Islet precursor cell (in vitro differentiated cells): ENCODE measurements around the gene ADCY7.

Experiments
- DNase-seq: peaks from one replicate; pipeline ENCODE4 v3.0.0-alpha.2; 2018

Gene ADCY7

GRCh38 chr16:50269061-50269705 lies 2.8 kb downstream of the ADCY7 start:
- no peak for DNase-seq

- DNase-seq, result no peak
These were observed 3.6 kb downstream of the ADCY7 start for GRCh38 chr16:50269769-50270509.

- no peak for DNase-seq
These were observed 4.3 kb downstream of the ADCY7 start for GRCh38 chr16:50270510-50271147.

DNA sequence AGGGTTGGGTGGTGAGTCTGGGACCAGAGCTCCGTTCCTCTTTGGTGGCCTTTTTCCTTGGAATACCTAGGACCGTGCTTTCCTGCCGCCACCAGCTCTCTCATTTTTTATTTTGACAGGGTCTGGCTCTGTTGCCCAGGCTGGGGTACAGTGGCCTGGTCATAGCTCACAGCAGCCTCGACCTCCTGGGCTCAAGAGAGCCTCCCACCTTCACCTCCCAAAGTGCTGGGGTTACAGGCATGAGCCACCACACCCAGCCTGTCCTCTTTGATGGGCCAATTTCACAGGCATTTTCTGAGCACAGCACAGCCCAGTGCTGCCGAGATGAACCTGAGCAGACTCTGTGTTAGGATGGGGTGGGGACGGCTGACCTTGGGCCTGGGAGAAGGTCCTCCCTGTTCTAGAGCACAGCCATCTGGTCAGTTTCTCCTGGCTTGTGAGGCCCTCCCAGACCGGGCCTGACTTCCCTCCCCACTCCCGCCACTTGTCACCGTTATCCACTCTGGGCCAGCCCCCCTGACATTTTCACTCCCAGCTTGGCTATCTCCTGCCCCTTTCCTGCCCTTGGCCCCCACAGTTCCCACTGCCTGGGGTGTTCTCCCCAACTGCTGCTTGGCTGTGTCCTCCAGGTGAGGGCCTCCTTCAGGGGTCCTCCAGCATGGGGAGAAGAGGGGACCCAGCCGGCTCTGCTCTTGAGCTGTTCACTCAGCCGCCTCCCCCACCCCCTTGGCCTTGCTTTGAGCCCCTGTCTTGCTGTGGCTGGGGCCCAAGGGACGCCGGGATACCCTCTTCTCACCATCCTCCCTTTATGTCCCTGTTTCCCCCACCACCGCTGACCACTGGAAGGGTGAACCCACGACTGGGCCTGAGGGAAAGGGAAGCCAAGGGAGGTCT lies 5.0 kb downstream of the ADCY7 start:
- no peak for DNase-seq

DNA sequence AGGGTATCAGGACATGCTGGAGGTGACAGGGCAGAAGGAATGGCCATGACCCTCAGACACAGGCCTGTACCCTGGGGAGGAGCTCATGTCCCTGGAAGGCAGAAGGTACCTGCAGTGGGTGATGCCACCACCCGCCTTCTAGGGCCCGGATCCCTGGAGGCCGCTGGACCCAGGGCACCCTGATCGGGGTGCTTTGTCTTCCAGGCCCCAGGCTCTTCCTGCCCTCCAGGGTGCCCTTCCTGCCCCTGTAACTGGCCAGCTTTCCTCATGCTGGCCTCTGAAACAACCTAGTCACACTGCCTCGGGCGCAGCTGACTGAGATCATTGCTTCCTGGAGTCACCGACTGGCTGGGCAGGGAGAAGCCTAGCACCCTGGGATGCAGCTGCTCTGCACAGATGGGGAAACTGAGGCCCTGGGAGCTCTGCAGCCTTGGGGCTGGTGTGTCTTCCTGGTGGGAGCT lies 5.8 kb downstream of the ADCY7 start:
- DNase-seq, result no peak

DNA sequence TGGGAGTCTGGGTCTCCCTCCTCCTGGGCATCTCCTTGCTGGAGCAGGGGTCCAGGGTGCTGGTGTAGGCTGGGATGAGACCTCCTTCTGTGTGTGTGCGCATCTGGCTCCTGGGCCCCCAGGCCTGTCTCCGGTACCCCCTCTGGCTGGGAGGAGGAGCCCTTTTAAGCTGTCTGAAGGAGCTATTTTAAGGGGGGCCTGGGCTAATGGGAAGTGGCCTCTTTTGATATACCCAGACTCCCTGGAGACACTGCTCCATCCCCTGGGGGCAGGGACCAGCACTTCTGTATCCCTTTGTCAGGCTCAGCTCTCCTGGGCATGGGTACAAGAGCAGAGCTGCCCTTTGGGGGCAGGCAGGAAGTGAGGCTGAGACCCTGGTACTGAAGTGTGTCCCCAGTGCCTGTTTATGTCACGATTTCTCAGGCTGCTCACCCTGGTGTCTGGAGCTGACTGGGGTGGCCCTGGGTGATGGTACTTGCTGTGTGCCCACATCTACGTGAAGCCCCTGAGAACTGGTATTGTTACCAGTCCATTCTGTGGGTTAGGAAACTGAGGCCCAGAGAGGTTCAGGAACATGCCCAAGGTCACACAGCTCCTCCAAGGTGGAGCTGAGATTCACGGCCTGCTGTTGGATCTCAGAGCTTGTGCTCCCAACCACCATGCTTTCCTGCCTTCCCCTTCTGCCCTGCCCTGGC lies 6.5 kb downstream of the ADCY7 start:
- no peak for DNase-seq

- no peak for DNase-seq
These were observed 7.0 kb downstream of the ADCY7 start for GRCh38 chr16:50273382-50273690.

DNA sequence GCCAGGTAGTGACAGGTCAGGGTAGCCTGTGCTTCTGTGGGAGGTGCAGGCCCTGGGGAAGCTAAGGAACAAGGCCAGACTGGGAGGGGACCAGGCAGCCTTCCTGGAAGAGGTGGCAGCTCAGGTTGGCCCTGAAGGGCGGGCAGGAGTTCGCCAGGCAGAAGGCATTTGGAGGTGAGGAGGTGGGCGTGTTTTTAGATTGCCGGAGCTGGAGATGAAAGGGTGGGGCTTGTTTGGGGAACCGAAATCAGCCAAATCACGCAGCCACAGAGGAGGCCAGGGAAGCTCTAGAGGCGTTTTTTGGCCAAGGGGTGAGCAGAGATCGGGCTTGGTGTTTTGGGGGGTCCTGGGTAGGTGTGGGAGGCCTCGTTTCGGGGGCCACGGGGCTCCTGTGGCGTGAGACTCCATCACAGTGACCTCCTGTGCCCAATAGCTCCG lies 7.6 kb downstream of the ADCY7 start:
- no peak for DNase-seq

GRCh38 chr16:50274326-50275097 lies 8.2 kb downstream of the ADCY7 start:
- no peak for DNase-seq

DNA sequence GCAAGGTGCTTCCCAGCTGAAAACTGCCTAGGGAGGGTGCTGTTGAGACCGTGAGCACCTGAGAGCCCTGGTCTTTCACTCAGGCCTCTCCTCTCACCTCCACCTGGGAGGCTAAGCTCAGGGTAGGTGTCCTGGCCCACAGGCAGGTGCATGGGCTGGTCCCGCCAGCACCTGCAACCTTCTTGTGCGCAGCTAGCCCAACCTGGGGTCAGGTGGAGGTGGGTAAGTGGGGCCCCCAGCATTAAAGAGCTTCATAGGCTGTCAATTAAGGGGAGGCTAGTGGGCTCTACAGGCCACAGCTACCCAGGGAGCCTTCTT lies 8.7 kb downstream of the ADCY7 start:
- no peak for DNase-seq

GRCh38 chr16:50275428-50276325 lies 9.3 kb downstream of the ADCY7 start:
- no peak for DNase-seq

DNA sequence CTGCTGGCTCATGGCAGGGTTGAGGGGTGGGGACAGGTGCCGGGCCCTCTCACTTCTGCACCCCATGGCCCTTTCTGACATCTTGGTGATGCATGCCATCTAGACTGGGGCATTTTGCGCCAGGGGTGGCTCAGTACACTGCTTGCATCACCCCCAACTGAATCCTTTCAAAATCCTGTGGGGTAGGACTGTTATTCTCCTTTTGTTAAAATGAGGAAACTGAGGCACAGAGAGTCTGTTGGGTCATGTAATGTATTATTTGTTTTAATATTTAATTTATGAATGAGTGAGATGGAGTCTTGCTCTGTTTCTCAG lies 9.9 kb downstream of the ADCY7 start:
- DNase-seq, result no peak

GRCh38 chr16:50276801-50277555 lies 10.6 kb downstream of the ADCY7 start:
- no peak for DNase-seq

- DNase-seq, result no peak
These were observed 11.9 kb downstream of the ADCY7 start for GRCh38 chr16:50278251-50278650.

DNA sequence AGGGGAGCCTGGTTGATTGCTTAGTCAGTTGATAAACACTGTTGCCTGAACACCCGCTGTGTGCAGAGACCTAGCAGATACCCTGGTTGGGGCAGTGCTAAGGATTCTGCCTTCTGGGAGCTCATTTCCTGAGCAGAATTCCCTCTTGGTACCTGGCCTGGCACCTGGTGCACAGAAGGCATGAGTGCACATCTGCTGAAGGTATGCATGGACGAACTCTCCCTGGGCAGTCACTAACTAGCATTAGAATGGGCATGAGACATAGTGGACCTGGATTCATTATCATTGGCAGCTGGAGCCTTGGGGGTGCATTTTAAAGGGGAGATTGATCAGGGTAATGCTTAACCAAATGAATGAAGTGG lies 13.1 kb downstream of the ADCY7 start:
- DNase-seq, result no peak

DNA sequence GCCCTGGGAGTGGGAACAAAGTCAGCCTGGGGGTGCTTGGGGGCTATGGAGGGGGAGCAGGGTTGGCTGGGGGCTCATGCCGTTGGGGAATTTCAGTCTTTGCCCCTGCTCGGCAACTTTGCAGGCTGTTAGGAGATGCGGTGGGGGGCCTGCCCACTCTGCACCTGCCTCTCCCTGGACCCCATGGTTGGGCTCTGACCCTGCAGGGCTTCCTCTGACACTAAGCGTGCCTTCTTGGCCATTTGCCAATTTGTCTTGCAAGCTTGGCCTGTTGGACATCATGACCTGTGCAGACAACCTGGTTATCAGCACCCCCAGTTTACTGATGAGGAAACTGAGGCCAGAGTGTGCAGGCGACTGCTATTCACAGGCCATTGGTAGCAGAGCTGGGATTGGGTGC lies 14.6 kb downstream of the ADCY7 start:
- DNase-seq, result no peak

GRCh38 chr16:50281391-50282009 lies 15.1 kb downstream of the ADCY7 start:
- DNase-seq, result no peak

GRCh38 chr16:50282010-50282538 lies 15.7 kb downstream of the ADCY7 start:
- DNase-seq, result no peak

DNA sequence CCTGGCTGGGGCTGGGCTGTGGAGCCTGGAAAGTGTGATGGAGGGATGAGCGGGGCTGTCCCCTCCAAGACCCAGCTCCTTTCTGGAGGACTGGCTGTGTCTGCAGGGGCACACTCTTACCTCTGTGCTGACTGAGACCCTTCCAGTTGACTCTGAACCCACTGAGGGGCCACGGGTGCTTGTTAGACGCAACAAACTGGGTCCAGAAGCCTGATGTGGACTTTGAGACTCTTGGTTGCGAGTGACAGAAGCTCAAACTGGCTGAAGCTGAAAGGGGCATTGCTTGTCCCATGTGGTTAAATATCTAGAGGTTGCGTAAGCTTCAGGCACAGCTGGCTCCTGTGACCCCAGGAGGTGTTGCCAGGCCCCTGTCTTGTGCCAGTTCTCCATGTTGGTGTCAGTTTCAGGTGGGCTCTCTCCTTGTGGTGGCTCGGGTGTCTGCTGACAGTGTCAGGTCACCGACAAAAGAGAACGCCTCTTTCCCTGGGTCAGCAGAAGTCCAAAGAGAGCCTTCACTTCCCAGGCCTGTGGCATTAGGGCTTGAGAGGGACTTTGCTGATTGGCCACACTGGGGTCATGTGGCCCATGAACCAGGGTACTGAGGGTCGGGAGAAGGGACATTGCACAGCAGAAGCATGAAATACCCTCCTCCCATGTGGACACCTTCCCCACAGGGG lies 16.7 kb downstream of the ADCY7 start:
- DNase-seq, result no peak
